B cell (primary cell): ENCODE data around the gene ING3. TPM values are rescaled to one million over a fixed set of nuclear protein-coding genes. Genes with fewer than 3 reads are reported as not detected.

Experiments
- ATAC-seq: fragments of 200-7000 bp; cut with Tn5 transposase; one replicate; pipeline ENCODE4 v1.10.0; 2021; ENCODE audit warnings: low read depth, mild to moderate bottlenecking, moderate number of reproducible peaks, moderate library complexity
- CTCF ChIA-PET: fragments of 350-600 bp; sonication (Branson Sonifier 250); formaldehyde crosslinking; loops from one replicate; lab custom pipeline; 2021; ENCODE audit warnings: antibody characterized with exemption, inconsistent platforms; lab: Charles Lee
- POLR2A ChIA-PET: fragments of 350-600 bp; sonication (Branson Sonifier 250); formaldehyde crosslinking; loops from one replicate; lab custom pipeline; 2021; ENCODE audit warnings: antibody characterized with exemption; lab: Charles Lee
- DNase-seq: peaks from one replicate; pipeline ENCODE4 v3.0.0; 2013
- H2AFZ ChIP-seq: 2 replicates; pipeline ENCODE4 v1.6.1; 2012; ENCODE audit warnings: mild to moderate bottlenecking, low read depth, low read length; ENCODE audit not compliant: insufficient read depth, poor library complexity, severe bottlenecking
- H3K27ac ChIP-seq, 2 donors: 1 replicate in 1 of 2; 2 replicates in 1 of 2; pipeline ENCODE4 v1.5.1; 2012 to 2013; ENCODE audit warnings: low read length in 2 of 2, mild to moderate bottlenecking in 2 of 2, moderate library complexity in 1 of 2
- H3K27me3 ChIP-seq, 4 experiments: fragments of 200-600 bp in 1 of 4; sonication (generic) in 1 of 4; replicated peaks in 1 of 4; 1 replicate in 2 of 4; 2 replicates in 2 of 4; pipeline versions ENCODE4 v1.6.1 to v1.7.0; 2013 to 2016; ENCODE audit warnings: low read length in 3 of 4, mild to moderate bottlenecking in 2 of 4, mixed read lengths in 1 of 4, moderate library complexity in 1 of 4; ENCODE audit not compliant: insufficient read depth in 4 of 4, control insufficient read depth in 3 of 4; ENCODE audit errors: control extremely low read depth in 1 of 4
- H3K36me3 ChIP-seq, 2 experiments: replicated peaks in 1 of 2; 1 replicate in 1 of 2; 2 replicates in 1 of 2; pipeline versions ENCODE4 v1.6.1 to v1.7.1; 2013; ENCODE audit warnings: low read length in 1 of 2; ENCODE audit not compliant: insufficient read depth in 2 of 2, control insufficient read depth in 1 of 2; ENCODE audit errors: control extremely low read depth in 1 of 2, extremely low read depth in 1 of 2
- H3K4me1 ChIP-seq, 2 donors: fragments of 200-600 bp in 1 of 2; sonication (generic) in 1 of 2; 1 replicate in 1 of 2; 2 replicates in 1 of 2; pipeline versions ENCODE4 v1.5.1 to v1.6.1; 2013 to 2017; ENCODE audit warnings: low read length in 2 of 2; ENCODE audit not compliant: control insufficient read depth in 2 of 2, insufficient read depth in 2 of 2
- H3K4me2 ChIP-seq: replicated peaks from 2 replicates; pipeline ENCODE3; 2012; ENCODE audit warnings: mild to moderate bottlenecking, low read depth, low read length; ENCODE audit not compliant: poor library complexity, severe bottlenecking
- H3K4me3 ChIP-seq, 5 experiments: fragments of 200-600 bp in 1 of 5; sonication (generic) in 1 of 5; 1 replicate in 3 of 5; 2 replicates in 2 of 5; pipeline versions ENCODE4 v1.5.1 to v1.7.0; 2011 to 2016; ENCODE audit warnings: low read length in 4 of 5, mild to moderate bottlenecking in 4 of 5, low read depth in 2 of 5, control low read depth in 1 of 5, moderate library complexity in 1 of 5; ENCODE audit not compliant: insufficient read depth in 1 of 5; ENCODE audit errors: control extremely low read depth in 1 of 5, extremely low read depth in 1 of 5
- H3K79me2 ChIP-seq: fragments of 200-600 bp; sonication (generic); one replicate; pipeline ENCODE4 v1.6.0; 2016; ENCODE audit warnings: low read length; ENCODE audit not compliant: control insufficient read depth, insufficient read depth
- H3K9ac ChIP-seq: fragments of 200-600 bp; sonication (generic); 2 replicates; pipeline ENCODE4 v1.6.1; 2017; ENCODE audit warnings: mild to moderate bottlenecking, low read length, moderate library complexity
- H3K9me3 ChIP-seq, 3 donors: one replicate each; pipeline versions ENCODE4 v1.6.1 to v1.7.1; 2013; ENCODE audit warnings: low read length in 2 of 3; ENCODE audit not compliant: control insufficient read depth in 2 of 3, insufficient read depth in 1 of 3; ENCODE audit errors: control extremely low read depth in 1 of 3
- H4K20me1 ChIP-seq: 2 replicates; pipeline ENCODE4 v1.6.0; 2012; ENCODE audit warnings: mild to moderate bottlenecking, low read length; ENCODE audit not compliant: insufficient read depth, control insufficient read depth, poor library complexity, severe bottlenecking
- H3K27ac Mint-ChIP-seq: one replicate; pipeline ENCODE4 v1.8.0; 2021; ENCODE audit warnings: mixed read lengths
- H3K27me3 Mint-ChIP-seq: one replicate; pipeline ENCODE4 v1.8.0; 2021; ENCODE audit warnings: mixed read lengths
- H3K4me1 Mint-ChIP-seq: one replicate; pipeline ENCODE4 v1.8.0; 2021; ENCODE audit warnings: mixed read lengths
- H3K4me3 Mint-ChIP-seq: one replicate; pipeline ENCODE4 v1.8.0; 2021; ENCODE audit warnings: mixed read lengths
- H3K9me3 Mint-ChIP-seq: one replicate; pipeline ENCODE4 v1.8.0; 2022; ENCODE audit warnings: mixed read lengths; ENCODE audit not compliant: insufficient read depth
- EZH2 ChIP-seq: IDR thresholded peaks from 2 replicates; pipeline ENCODE4 v1.6.1; 2012; ENCODE audit warnings: borderline replicate concordance, low read depth, mild to moderate bottlenecking, moderate library complexity, low read length; ENCODE audit not compliant: insufficient read depth, poor library complexity, severe bottlenecking
- WGBS: methylation state at CpG from one replicate; pipeline ENCODE4 v1.1.5; 2013; ENCODE audit warnings: missing lambda C conversion rate; ENCODE audit not compliant: insufficient coverage; 5-methylcytosine and 5-hydroxymethylcytosine counted together
- intact Hi-C: fragments of 100-400 bp; cut with micrococcal nuclease; formaldehyde crosslinking; loops from one replicate; pipeline ENCODE4 v1.10.0; 2022
- polyA plus RNA-seq: library from polyadenylated mRNA; depleted of rRNA; stranded (reverse); fragments of >200 nt; gene quantifications from 2 replicates; pipeline ENCODE4 v1.2.3, GENCODE V29; 2012
- total RNA-seq, 2 donors: library from RNA; stranded (reverse); fragments of 120-200 nt in 1 of 2; gene quantifications; 1 replicate in 1 of 2; 2 replicates in 1 of 2; pipeline versions ENCODE4 v1.2.3 to v1.2.4, GENCODE V29; 2013 to 2022
- TF ChIP-seq, protein P1 (sequence below): fragments of 200-600 bp; IDR thresholded peaks from one replicate; pipeline ENCODE4 v1.8.0; 2022; ENCODE audit warnings: antibody characterized with exemption, mild to moderate bottlenecking

The ING3 gene
- total and polyA plus RNA-seq, 2 donors (not counting 1 experiment from before 2014, with no cell fraction given) = 29.5 to 38.0 TPM

DNA sequence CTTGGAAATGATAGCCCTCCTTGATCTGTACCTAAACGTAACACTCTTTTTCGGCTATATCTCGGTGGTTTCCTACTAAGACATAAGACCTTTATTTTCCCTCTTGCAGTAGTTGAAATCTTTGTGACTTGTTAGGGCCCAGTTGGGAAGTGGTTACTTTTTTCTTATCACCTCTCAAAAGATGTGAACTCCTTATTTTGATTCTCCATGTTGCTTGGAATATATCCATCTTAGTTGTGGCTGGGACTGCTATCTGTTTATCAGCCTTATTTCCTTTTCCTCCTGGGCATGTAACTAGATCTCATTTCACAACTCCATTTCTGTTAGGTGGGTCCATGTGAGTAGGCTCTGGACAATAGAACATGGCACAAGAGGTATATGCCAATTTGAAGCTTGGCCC is 33.8 kb downstream of the ING3 start:
- no peak for DNase-seq
- Histone ChIP-seq H3K4me3 (no peak overlapping the region), H3K36me3 (no peaks in the 10 kb centered on the region), H3K9me3 (no peaks in the 10 kb centered on the region), H3K9ac (no peak overlapping the region), H3K4me2 (no peak overlapping the region), H3K79me2 (no peaks in the 10 kb centered on the region), H4K20me1 (no peaks in the 10 kb centered on the region), H2AFZ (no peak overlapping the region), H3K27me3 (peaks cover 0 to 10% (median 8%) of the 10 kb centered on the region in 4 experiments), H3K4me1 (peaks cover 17 to 20% of the 10 kb centered on the region in 2 donors), H3K27ac (no peak overlapping the region)
- Mint-ChIP-seq H3K27ac (no peak overlapping the region), H3K9me3 (no peaks in the 10 kb centered on the region), H3K4me3 (no peak overlapping the region), H3K4me1 (peaks cover 18% of the 10 kb centered on the region), H3K27me3 (peaks cover 33% of the 10 kb centered on the region)
- TF ChIP-seq, protein P1, sequence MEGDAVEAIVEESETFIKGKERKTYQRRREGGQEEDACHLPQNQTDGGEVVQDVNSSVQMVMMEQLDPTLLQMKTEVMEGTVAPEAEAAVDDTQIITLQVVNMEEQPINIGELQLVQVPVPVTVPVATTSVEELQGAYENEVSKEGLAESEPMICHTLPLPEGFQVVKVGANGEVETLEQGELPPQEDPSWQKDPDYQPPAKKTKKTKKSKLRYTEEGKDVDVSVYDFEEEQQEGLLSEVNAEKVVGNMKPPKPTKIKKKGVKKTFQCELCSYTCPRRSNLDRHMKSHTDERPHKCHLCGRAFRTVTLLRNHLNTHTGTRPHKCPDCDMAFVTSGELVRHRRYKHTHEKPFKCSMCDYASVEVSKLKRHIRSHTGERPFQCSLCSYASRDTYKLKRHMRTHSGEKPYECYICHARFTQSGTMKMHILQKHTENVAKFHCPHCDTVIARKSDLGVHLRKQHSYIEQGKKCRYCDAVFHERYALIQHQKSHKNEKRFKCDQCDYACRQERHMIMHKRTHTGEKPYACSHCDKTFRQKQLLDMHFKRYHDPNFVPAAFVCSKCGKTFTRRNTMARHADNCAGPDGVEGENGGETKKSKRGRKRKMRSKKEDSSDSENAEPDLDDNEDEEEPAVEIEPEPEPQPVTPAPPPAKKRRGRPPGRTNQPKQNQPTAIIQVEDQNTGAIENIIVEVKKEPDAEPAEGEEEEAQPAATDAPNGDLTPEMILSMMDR = no peak
- TF ChIP-seq EZH2 = no peak
- ChIA-PET CTCF (interaction anchor here (1.0 to 7.3 kb wide), 4 partner anchors 9 to 97 kb away, joined by 3 to 85 read pairs (median 3); no protein-coding TSS in a partner anchor), POLR2A (no interaction called here)
- intact Hi-C loops = no loop called here
- no peak for ATAC-seq
- WGBS = no CpG with 5 or more reads among the region's 3 CpGs

DNA sequence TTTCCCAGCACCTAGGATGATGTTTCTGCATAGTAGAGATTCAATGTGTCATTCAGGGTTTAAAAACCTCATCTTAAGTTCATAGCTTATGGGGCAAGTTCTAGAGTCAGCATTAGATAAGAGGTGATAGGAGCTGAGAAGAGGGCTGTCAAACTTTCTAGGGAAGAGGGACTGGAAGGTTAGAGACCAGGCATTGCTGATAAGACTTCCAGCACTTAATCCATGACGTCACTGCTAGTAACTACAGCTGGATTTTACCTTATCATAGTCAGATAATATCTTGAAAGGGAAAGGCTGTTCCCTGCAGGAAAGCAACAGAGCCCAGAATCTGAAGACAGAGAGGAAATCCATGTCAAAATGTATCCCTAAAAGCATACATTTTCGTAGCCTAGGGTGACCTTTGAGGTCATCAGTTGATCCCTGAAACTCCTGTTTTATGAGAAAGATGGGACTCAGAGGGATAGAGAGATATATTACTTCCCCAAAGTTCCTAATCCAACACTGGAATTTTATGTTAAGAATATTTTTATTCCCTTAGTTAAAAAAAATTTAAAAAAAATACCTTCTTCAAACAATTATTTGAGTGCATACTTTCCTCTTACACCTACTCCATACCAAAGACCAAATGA is 34.7 kb downstream of the ING3 start:
- Histone ChIP-seq H3K27ac (no peak overlapping the region), H3K27me3 (peaks cover 0 to 15% (median 13%) of the 10 kb centered on the region in 4 experiments), H3K4me1 (peaks cover 20 to 24% of the 10 kb centered on the region in 2 donors), H4K20me1 (no peaks in the 10 kb centered on the region), H3K4me2 (no peak overlapping the region), H3K4me3 (no peak overlapping the region), H3K36me3 (no peaks in the 10 kb centered on the region), H3K79me2 (no peaks in the 10 kb centered on the region), H3K9me3 (no peaks in the 10 kb centered on the region), H2AFZ (no peak overlapping the region), H3K9ac (no peak overlapping the region)
- ChIA-PET CTCF (interaction anchor here (1.0 to 7.3 kb wide), 6 partner anchors 10 to 179 kb away, joined by 3 to 85 read pairs (median 4); no protein-coding TSS in a partner anchor), POLR2A (no interaction called here)
- intact Hi-C loops = loop anchor here (5.0 kb wide), 2 partner anchors 412 to 562 kb away; partner anchors contain the start of gene FAM3C
- WGBS = 57% methylated on average over 1 of the region's 2 CpGs
- no peak for ATAC-seq
- no peak overlapping the region for H3K27ac Mint-ChIP-seq
- no peak for TF ChIP-seq EZH2
- TF ChIP-seq, protein P1 = no peak
- peaks cover 40% of the 10 kb centered on the region for H3K27me3 Mint-ChIP-seq
- no peaks in the 10 kb centered on the region for H3K9me3 Mint-ChIP-seq
- DNase-seq = no peak
- H3K4me3 Mint-ChIP-seq = no peak overlapping the region
- peaks cover 21% of the 10 kb centered on the region for H3K4me1 Mint-ChIP-seq
